Articular chondrocyte of knee joint (primary cell): Measurements from ENCODE around the gene MPV17. TPM values are rescaled to one million over a fixed set of nuclear protein-coding genes. Genes with fewer than 3 reads are reported as not detected.

Experiments
- total RNA-seq: library from RNA; depleted of rRNA; stranded (reverse); fragments of >200 nt; gene quantifications from 2 replicates; pipeline ENCODE4 v1.2.3, GENCODE V29; 2012

The MPV17 gene
- 95.4 and 108 TPM in 2 replicates for total RNA-seq

GRCh38 chr2:27322766-27323595 is at the start of gene MPV17:
MPV17 (minus strand) TSS chr2:27323097; CDS start chr2:27322517, 580 bp downstream.

GRCh38 chr2:27370026-27370815 is 47.3 kb upstream of the MPV17 start, which contains the start of the genes EIF2B4 and SNX17:
EIF2B4 (minus strand) TSS chr2:27370338; CDS start chr2:27370314, 24 bp downstream.
SNX17 (plus strand) TSS chr2:27370616; CDS start chr2:27370744, 128 bp downstream.

GRCh38 chr2:27356382-27357181 is 33.7 kb upstream of the MPV17 start, which contains the start of gene GTF3C2:
GTF3C2 (minus strand) TSS chr2:27356764; CDS start chr2:27343554, 13,210 bp downstream.

GRCh38 chr2:27308359-27308881 is 14.5 kb downstream of the MPV17 start, which contains the start of gene UCN:
UCN (minus strand) TSS chr2:27308445; CDS start chr2:27307895, 550 bp downstream.

GRCh38 chr2:27281855-27282559 is 40.9 kb downstream of the MPV17 start, which contains the start of gene TRIM54:
TRIM54 (plus strand) TSS chr2:27282429; CDS start chr2:27282732, 303 bp downstream.

GRCh38 chr2:27275211-27276150 is 47.4 kb downstream of the MPV17 start, which contains the start of gene DNAJC5G:
DNAJC5G (plus strand) TSS chr2:27275433; CDS start chr2:27276729, 1,296 bp downstream.

GRCh38 chr2:27262379-27263286 is 60.3 kb downstream of the MPV17 start, which contains the start of gene SLC30A3:
SLC30A3 (minus strand) TSS chr2:27263047; CDS start chr2:27262906, 141 bp downstream.

Other genes with a start within 250 kb of the MPV17 start
- 113 and 123 TPM in 2 replicates for gene EMILIN1, start 244.5 kb downstream of the MPV17 start, total RNA-seq
- 0.26 and 0.65 TPM in 2 replicates for gene KHK, start 236.3 kb downstream of the MPV17 start, total RNA-seq
- gene CGREF1, start 204.0 kb downstream of the MPV17 start, total RNA-seq: 6.9 and 15.8 TPM in 2 replicates
- 0.22 and 0.26 TPM in 2 replicates for gene ABHD1, start 199.3 kb downstream of the MPV17 start, total RNA-seq
- 29.9 and 40.6 TPM in 2 replicates for gene PREB, start 188.5 kb downstream of the MPV17 start, total RNA-seq
- not detected in 2 replicates for gene PRR30, start 183.7 kb downstream of the MPV17 start, total RNA-seq
- under 0.01 TPM in 2 replicates for gene TCF23, start 174.1 kb downstream of the MPV17 start, total RNA-seq
- gene ATRAID, start 111.1 kb downstream of the MPV17 start, total RNA-seq: 200 and 246 TPM in 2 replicates
- gene SLC5A6, start 110.8 kb downstream of the MPV17 start, total RNA-seq: 14.6 and 15.4 TPM in 2 replicates
- 19.1 and 28.1 TPM in 2 replicates for gene CAD, start 105.7 kb downstream of the MPV17 start, total RNA-seq
- under 0.01 TPM in 1 of 2 replicates, not detected in the other for gene SLC30A3, start 60.0 kb downstream of the MPV17 start, total RNA-seq
- gene DNAJC5G, start 47.7 kb downstream of the MPV17 start, total RNA-seq: not detected in 2 replicates
- not detected in 2 replicates for gene TRIM54, start 40.7 kb downstream of the MPV17 start, total RNA-seq
- gene UCN, start 14.7 kb downstream of the MPV17 start, total RNA-seq: 0.39 and 1.4 TPM in 2 replicates
- 25.7 and 31.5 TPM in 2 replicates for gene GTF3C2, start 33.7 kb upstream of the MPV17 start, total RNA-seq
- 26.1 and 27.3 TPM in 2 replicates for gene EIF2B4, start 47.2 kb upstream of the MPV17 start, total RNA-seq
- 127 and 145 TPM in 2 replicates for gene SNX17, start 47.5 kb upstream of the MPV17 start, total RNA-seq
- gene ZNF513, start 57.6 kb upstream of the MPV17 start, total RNA-seq: 5.4 and 6.5 TPM in 2 replicates
- 51.8 and 52.4 TPM in 2 replicates for gene PPM1G, start 86.5 kb upstream of the MPV17 start, total RNA-seq
- 135 and 145 TPM in 2 replicates for gene NRBP1, start 105.5 kb upstream of the MPV17 start, total RNA-seq
- gene KRTCAP3, start 119.3 kb upstream of the MPV17 start, total RNA-seq: not detected in 2 replicates
- gene IFT172, start 166.6 kb upstream of the MPV17 start, total RNA-seq: 29.3 and 30.7 TPM in 2 replicates
- gene FNDC4, start 172.1 kb upstream of the MPV17 start, total RNA-seq: 24.2 and 25.1 TPM in 2 replicates
- 0.43 and 0.78 TPM in 2 replicates for gene GCKR, start 173.7 kb upstream of the MPV17 start, total RNA-seq